Peyer's patch (tissue), 4 donors: ENCODE data around the gene UBE2G2. TPM values are rescaled to one million over a fixed set of nuclear protein-coding genes. Genes with fewer than 3 reads are reported as not detected.

Source experiments
- DNase-seq, 3 donors: peaks; one replicate each; pipeline ENCODE4 v3.0.0-alpha.2; 2017 to 2019
- H3K27ac ChIP-seq, 4 donors: fragments of 200-600 bp; sonication (generic); one replicate each; pipeline ENCODE4 v1.5.1; 2016 to 2019
- H3K27me3 ChIP-seq, 2 donors: fragments of 200-600 bp; sonication (generic); one replicate each; pipeline ENCODE4 v1.5.1; 2019
- H3K36me3 ChIP-seq, 3 donors: fragments of 200-600 bp; sonication (generic); one replicate each; pipeline ENCODE4 v1.5.1; 2016 to 2019
- H3K4me1 ChIP-seq, 4 donors: fragments of 200-600 bp; sonication (generic); one replicate each; pipeline ENCODE4 v1.5.1; 2016 to 2019
- H3K4me3 ChIP-seq, 4 donors: fragments of 200-600 bp; sonication (generic); 1 replicate in 3 of 4; 2 replicates in 1 of 4; pipeline ENCODE4 v1.5.1; 2016 to 2019; ENCODE audit warnings: mild to moderate bottlenecking in 1 of 4
- H3K9me3 ChIP-seq, 4 donors: fragments of 200-600 bp; sonication (generic); one replicate each; pipeline ENCODE4 v1.5.1; 2016 to 2019; ENCODE audit warnings: mild to moderate bottlenecking in 1 of 4
- POLR2A ChIP-seq, 2 donors: fragments of 450-650 bp; IDR thresholded peaks; one replicate each; pipeline ENCODE4 v1.5.1; 2017; ENCODE audit warnings: antibody characterized with exemption in 2 of 2, mild to moderate bottlenecking in 2 of 2, moderate library complexity in 2 of 2
- total RNA-seq, 4 donors: library from RNA; depleted of rRNA; stranded (reverse); fragments of >200 nt; gene quantifications; one replicate each; pipeline ENCODE4 v1.1.0, GENCODE V29; 2016
- TF ChIP-seq, protein P1 (sequence below), 6 experiments: fragments of 450-650 bp in 4 of 6; fragments of 200-600 bp in 2 of 6; sonication (generic) in 1 of 6; IDR thresholded peaks; one replicate each; pipeline ENCODE4 v1.5.1; 2017 to 2019; ENCODE audit warnings: antibody characterized with exemption in 6 of 6, mild to moderate bottlenecking in 3 of 6, moderate library complexity in 1 of 6

Gene UBE2G2
- total RNA-seq, 4 donors from 2014 or later = 68.8 to 116 (median 95.1) TPM

DNA sequence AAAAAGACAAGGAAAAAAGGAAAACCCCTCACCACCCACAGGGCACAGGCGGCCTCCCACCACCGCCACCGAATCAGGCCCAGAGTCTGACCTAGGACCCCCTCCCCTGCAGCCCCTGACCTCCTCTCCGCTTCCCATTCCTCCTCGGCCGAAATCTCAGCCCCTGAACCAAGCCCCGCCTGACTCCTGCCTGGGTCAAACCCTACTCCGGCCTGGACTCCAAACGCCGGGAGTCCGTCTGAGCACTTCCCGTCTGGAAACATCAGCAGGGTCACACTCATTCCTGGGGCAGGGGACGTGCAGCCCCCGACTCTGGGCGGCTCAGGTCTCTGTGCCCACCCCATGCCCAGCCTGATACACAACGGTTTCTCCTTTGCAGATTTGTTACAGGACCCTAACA, 42.6 kb upstream of the UBE2G2 start:
- peak in 2 of 3 donors; percentile 14 to 37 for DNase-seq
- H3K4me1 ChIP-seq = peaks cover 8 to 34% (median 13%) of the 10 kb centered on the region in 4 donors
- H3K9me3 ChIP-seq = no peaks in the 10 kb centered on the region
- H3K27ac ChIP-seq = no peak overlapping the region
- H3K4me3 ChIP-seq = no peak overlapping the region
- TF ChIP-seq POLR2A (IDR thresholded peaks at IDR 0.05) = no peak
- TF ChIP-seq, protein P1, sequence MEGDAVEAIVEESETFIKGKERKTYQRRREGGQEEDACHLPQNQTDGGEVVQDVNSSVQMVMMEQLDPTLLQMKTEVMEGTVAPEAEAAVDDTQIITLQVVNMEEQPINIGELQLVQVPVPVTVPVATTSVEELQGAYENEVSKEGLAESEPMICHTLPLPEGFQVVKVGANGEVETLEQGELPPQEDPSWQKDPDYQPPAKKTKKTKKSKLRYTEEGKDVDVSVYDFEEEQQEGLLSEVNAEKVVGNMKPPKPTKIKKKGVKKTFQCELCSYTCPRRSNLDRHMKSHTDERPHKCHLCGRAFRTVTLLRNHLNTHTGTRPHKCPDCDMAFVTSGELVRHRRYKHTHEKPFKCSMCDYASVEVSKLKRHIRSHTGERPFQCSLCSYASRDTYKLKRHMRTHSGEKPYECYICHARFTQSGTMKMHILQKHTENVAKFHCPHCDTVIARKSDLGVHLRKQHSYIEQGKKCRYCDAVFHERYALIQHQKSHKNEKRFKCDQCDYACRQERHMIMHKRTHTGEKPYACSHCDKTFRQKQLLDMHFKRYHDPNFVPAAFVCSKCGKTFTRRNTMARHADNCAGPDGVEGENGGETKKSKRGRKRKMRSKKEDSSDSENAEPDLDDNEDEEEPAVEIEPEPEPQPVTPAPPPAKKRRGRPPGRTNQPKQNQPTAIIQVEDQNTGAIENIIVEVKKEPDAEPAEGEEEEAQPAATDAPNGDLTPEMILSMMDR (IDR thresholded peaks at IDR 0.05) = no peak
- peaks cover 0 to 8% (median 0%) of the 10 kb centered on the region in 3 donors for H3K36me3 ChIP-seq
- H3K27me3 ChIP-seq = no peaks in the 10 kb centered on the region

DNA sequence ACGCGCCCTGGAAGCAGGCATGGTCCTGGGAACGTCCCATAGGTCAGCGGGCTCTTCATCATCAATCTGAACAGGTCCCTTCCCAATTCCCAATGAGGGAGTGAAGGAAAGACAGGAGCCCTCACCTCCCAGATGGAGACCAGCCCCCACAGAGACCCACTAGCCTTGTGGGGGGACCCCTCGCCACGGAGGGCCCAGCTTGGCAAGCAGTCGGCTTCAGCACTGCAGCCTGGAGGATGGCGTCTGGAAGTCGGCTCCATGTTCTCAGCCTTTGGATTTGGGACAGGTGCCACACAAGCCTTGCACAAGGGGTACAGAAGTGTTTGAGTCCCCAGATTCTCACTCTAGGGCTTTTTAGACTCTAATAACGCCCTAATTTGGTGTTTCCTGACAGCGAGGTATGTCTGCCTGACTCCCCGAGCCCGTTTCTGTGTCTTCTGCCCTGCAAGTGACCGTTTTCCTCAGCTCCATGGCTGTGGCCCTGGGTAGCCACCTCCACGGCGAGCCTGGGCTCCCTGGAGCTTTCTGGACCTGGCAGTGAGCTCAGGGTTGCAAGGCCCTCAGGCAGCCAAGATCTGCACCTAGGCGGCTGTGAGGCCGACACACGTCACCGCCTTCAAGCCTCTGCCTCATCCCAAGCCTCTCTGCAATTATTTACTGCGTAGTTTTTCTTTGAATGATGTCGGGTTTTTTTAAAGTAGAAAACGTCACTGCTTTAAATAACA, 41.3 kb upstream of the UBE2G2 start:
- no peaks in the 10 kb centered on the region for H3K27me3 ChIP-seq
- peaks cover 8 to 21% (median 13%) of the 10 kb centered on the region in 4 donors for H3K4me1 ChIP-seq
- H3K9me3 ChIP-seq = no peaks in the 10 kb centered on the region
- no peak overlapping the region for H3K4me3 ChIP-seq
- H3K27ac ChIP-seq = no peak overlapping the region
- TF ChIP-seq, protein P1 (IDR thresholded peaks at IDR 0.05) = no peak
- no peak for TF ChIP-seq POLR2A (IDR thresholded peaks at IDR 0.05)
- no peaks in the 10 kb centered on the region for H3K36me3 ChIP-seq
- no peak for DNase-seq

DNA sequence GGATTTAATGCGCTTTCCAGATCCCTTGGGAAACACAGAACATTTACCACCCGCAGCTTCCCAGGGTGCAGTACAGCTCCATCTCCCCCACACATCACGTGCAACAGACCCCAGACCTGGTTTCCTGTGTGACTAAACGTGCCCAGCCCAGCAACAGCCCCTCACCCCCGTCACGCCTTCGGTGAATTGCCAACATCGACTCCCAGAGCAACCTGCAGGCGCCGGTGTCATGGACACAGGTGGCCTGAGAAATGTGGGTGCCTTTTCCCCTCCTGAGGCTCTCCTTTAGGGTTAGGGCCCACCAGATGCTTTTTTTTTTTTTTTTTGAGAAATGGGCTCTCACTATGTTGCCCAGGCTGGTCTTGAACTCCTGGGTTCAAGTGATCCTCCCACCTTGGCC, 40.5 kb upstream of the UBE2G2 start:
- DNase-seq = peak in 1 of 3 donors; percentile 41
- Histone ChIP-seq H3K27me3 (no peaks in the 10 kb centered on the region), H3K4me3 (no peak overlapping the region), H3K27ac (no peak overlapping the region), H3K9me3 (no peaks in the 10 kb centered on the region), H3K36me3 (no peaks in the 10 kb centered on the region), H3K4me1 (peaks cover 8 to 18% (median 13%) of the 10 kb centered on the region in 4 donors)
- TF ChIP-seq, protein P1 (IDR thresholded peaks at IDR 0.05) = no peak
- no peak for TF ChIP-seq POLR2A (IDR thresholded peaks at IDR 0.05)

DNA sequence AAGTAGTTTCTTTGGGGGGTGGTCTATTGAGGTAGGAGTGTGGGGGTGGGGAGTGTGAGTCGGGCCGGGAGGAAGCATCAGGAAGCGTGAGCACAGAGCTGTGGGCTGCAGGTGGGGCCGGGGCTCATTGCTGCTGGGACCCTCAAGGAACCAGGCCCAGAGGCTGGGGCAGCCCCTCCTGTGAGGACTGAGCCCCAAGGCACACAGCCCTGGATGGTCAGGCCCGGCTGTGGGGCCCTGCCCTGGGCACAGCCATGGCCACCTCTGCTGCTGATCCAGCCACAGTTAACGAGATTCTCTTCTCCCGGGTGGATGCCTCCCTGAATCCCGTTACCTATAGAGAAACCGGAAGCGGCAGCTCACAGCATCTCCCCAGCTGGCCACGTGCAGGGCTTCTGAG, 39.2 kb upstream of the UBE2G2 start:
- H3K36me3 ChIP-seq = no peaks in the 10 kb centered on the region
- peaks cover 3 to 6% (median 4%) of the 10 kb centered on the region in 4 donors for H3K4me1 ChIP-seq
- TF ChIP-seq, protein P1 (IDR thresholded peaks at IDR 0.05) = no peak
- no peak for TF ChIP-seq POLR2A (IDR thresholded peaks at IDR 0.05)
- DNase-seq = peak in 1 of 3 donors; percentile 3
- H3K27ac ChIP-seq = no peak overlapping the region
- H3K9me3 ChIP-seq = no peaks in the 10 kb centered on the region
- no peak overlapping the region for H3K4me3 ChIP-seq
- H3K27me3 ChIP-seq = no peaks in the 10 kb centered on the region

DNA sequence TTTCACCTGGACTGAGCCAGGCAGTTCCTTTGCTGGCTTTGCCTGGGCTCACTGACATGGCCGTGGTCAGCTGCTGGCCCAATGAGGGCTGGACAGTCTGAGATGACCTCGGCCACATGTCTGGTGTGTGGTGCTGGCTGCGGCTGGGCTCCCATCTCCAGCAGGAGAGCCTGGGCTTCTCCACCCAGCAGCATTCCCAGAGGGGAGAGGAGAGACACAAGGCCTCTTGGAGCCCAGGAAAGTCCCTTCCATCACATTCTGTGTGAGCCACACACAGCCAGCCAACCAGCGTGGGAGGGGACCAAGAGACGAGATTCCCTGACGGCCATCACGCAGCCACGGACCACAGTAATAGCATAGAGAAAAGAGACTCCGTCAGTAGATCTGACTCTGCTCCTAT, 37.3 kb upstream of the UBE2G2 start:
- Histone ChIP-seq H3K4me3 (no peak overlapping the region), H3K9me3 (no peaks in the 10 kb centered on the region), H3K27ac (no peak overlapping the region), H3K4me1 (no peaks in the 10 kb centered on the region), H3K27me3 (no peaks in the 10 kb centered on the region), H3K36me3 (no peaks in the 10 kb centered on the region)
- TF ChIP-seq, protein P1 (IDR thresholded peaks at IDR 0.05) = no peak
- TF ChIP-seq POLR2A (IDR thresholded peaks at IDR 0.05) = no peak
- DNase-seq = peak in 1 of 3 donors; percentile 8
